Colonic mucosa (tissue), 4 donors: ENCODE data around the gene HECW1. TPM values are rescaled to one million over a fixed set of nuclear protein-coding genes. Genes with fewer than 3 reads are reported as not detected.

Source experiments
- DNase-seq: peaks from one replicate; pipeline ENCODE4 v3.0.0-alpha.2; 2020
- H3K27ac ChIP-seq: fragments of 200-600 bp; one replicate; pipeline ENCODE4 v1.8.0; 2021
- H3K27me3 ChIP-seq: fragments of 200-600 bp; one replicate; pipeline ENCODE4 v1.8.0; 2021
- H3K36me3 ChIP-seq: fragments of 200-600 bp; one replicate; pipeline ENCODE4 v1.8.0; 2021
- H3K4me1 ChIP-seq: fragments of 200-600 bp; one replicate; pipeline ENCODE4 v1.8.0; 2021; ENCODE audit warnings: mild to moderate bottlenecking
- H3K4me3 ChIP-seq: fragments of 200-600 bp; one replicate; pipeline ENCODE4 v1.8.0; 2021
- H3K9ac ChIP-seq, 2 donors: one replicate each; pipeline ENCODE4 v1.7.0; 2013; ENCODE audit warnings: control low read depth in 2 of 2, low read depth in 2 of 2, low read length in 2 of 2
- H3K9me3 ChIP-seq: fragments of 200-600 bp; one replicate; pipeline ENCODE4 v1.8.0; 2021
- CTCF ChIP-seq: fragments of 200-600 bp; IDR thresholded peaks from one replicate; pipeline ENCODE4 v1.8.0; 2022; ENCODE audit warnings: antibody characterized with exemption, mild to moderate bottlenecking
- intact Hi-C: fragments of 100-400 bp; cut with DNase I; formaldehyde crosslinking; loops from one replicate; pipeline ENCODE4 v1.14.1; 2022
- total RNA-seq, 2 donors: library from RNA; stranded (reverse); fragmentation: NEBNext Ultra II Directional in 1 of 2; extraction: Animal tissue kit (Norgen Biotek cat#: 25700) in 1 of 2; gene quantifications; one replicate each; pipeline ENCODE4 v1.2.1, GENCODE V29; 2021
- donor health status: healthy.
- donor health status: DM: no; HTN: no; CAD: no.
- donor health status: DM: no; HTN: no; CAD: no.

HECW1 gene
- total RNA-seq, 2 donors from 2014 or later, result 0.35 to 0.40 TPM

- no peak for TF ChIP-seq CTCF
- H3K27ac ChIP-seq, result no peak overlapping the region
- no peak for DNase-seq
- H3K27me3 ChIP-seq, result no peaks in the 10 kb centered on the region
- H3K36me3 ChIP-seq, result no peaks in the 10 kb centered on the region
- no peaks in the 10 kb centered on the region for H3K9me3 ChIP-seq
- intact Hi-C loops, result no loop called here
- no peak overlapping the region for H3K4me3 ChIP-seq
- H3K9ac ChIP-seq, result no peak overlapping the region
- H3K4me1 ChIP-seq, result no peaks in the 10 kb centered on the region
Measured at GRCh38 chr7:43475983-43476382, 363.5 kb downstream of the HECW1 start.

GRCh38 chr7:43476896-43477295, 364.4 kb downstream of the HECW1 start:
- Histone ChIP-seq H3K4me3 (no peak overlapping the region), H3K27ac (no peak overlapping the region), H3K4me1 (no peaks in the 10 kb centered on the region), H3K36me3 (no peaks in the 10 kb centered on the region), H3K9me3 (no peaks in the 10 kb centered on the region), H3K27me3 (no peaks in the 10 kb centered on the region), H3K9ac (no peak overlapping the region)
- no peak for TF ChIP-seq CTCF
- intact Hi-C loops, result no loop called here
- no peak for DNase-seq

GRCh38 chr7:43479042-43479441, 366.6 kb downstream of the HECW1 start:
- Histone ChIP-seq H3K9me3 (no peaks in the 10 kb centered on the region), H3K27me3 (no peaks in the 10 kb centered on the region), H3K27ac (no peak overlapping the region), H3K4me1 (no peaks in the 10 kb centered on the region), H3K36me3 (no peaks in the 10 kb centered on the region), H3K4me3 (no peak overlapping the region), H3K9ac (no peak overlapping the region)
- intact Hi-C loops, result no loop called here
- DNase-seq, result no peak
- TF ChIP-seq CTCF, result no peak

- TF ChIP-seq CTCF, result no peak
- intact Hi-C loops, result no loop called here
- DNase-seq, result no peak
- Histone ChIP-seq H3K27me3 (no peaks in the 10 kb centered on the region), H3K27ac (no peak overlapping the region), H3K9me3 (no peaks in the 10 kb centered on the region), H3K36me3 (no peaks in the 10 kb centered on the region), H3K4me3 (no peak overlapping the region), H3K9ac (no peak overlapping the region), H3K4me1 (no peaks in the 10 kb centered on the region)
Measured at GRCh38 chr7:43479543-43479942, 367.1 kb downstream of the HECW1 start.

- H3K4me1 ChIP-seq, result no peaks in the 10 kb centered on the region
- no peak overlapping the region for H3K9ac ChIP-seq
- TF ChIP-seq CTCF, result no peak
- no peak overlapping the region for H3K4me3 ChIP-seq
- intact Hi-C loops, result no loop called here
- H3K27me3 ChIP-seq, result no peaks in the 10 kb centered on the region
- H3K27ac ChIP-seq, result no peak overlapping the region
- no peaks in the 10 kb centered on the region for H3K36me3 ChIP-seq
- no peaks in the 10 kb centered on the region for H3K9me3 ChIP-seq
- no peak for DNase-seq
Measured at GRCh38 chr7:43480581-43480980, 368.1 kb downstream of the HECW1 start.
